ENCODE data around the gene RC3H2. TPM values are rescaled to one million over a fixed set of nuclear protein-coding genes. Genes with fewer than 3 reads are reported as not detected.

Gene RC3H2
- total and polyA plus RNA-seq, 2 of the 13 experiments (the other 11 are each of a cell fraction or from before 2014, with no cell fraction given): 21.0 to 36.4 TPM

- 0 out of 2 replicates have a peak, but pooled peaks have one; percentile 8 for TF ChIP-seq ZNF280D (CRISPR knock-in tag; IDR thresholded peaks at IDR 0.05)
- TF ChIP-seq HNF4A (CRISPR knock-in tag; IDR thresholded peaks at IDR 0.05): 0 out of 2 replicates have a peak, but pooled peaks have one; percentile 17
- TF ChIP-seq, protein P1, sequence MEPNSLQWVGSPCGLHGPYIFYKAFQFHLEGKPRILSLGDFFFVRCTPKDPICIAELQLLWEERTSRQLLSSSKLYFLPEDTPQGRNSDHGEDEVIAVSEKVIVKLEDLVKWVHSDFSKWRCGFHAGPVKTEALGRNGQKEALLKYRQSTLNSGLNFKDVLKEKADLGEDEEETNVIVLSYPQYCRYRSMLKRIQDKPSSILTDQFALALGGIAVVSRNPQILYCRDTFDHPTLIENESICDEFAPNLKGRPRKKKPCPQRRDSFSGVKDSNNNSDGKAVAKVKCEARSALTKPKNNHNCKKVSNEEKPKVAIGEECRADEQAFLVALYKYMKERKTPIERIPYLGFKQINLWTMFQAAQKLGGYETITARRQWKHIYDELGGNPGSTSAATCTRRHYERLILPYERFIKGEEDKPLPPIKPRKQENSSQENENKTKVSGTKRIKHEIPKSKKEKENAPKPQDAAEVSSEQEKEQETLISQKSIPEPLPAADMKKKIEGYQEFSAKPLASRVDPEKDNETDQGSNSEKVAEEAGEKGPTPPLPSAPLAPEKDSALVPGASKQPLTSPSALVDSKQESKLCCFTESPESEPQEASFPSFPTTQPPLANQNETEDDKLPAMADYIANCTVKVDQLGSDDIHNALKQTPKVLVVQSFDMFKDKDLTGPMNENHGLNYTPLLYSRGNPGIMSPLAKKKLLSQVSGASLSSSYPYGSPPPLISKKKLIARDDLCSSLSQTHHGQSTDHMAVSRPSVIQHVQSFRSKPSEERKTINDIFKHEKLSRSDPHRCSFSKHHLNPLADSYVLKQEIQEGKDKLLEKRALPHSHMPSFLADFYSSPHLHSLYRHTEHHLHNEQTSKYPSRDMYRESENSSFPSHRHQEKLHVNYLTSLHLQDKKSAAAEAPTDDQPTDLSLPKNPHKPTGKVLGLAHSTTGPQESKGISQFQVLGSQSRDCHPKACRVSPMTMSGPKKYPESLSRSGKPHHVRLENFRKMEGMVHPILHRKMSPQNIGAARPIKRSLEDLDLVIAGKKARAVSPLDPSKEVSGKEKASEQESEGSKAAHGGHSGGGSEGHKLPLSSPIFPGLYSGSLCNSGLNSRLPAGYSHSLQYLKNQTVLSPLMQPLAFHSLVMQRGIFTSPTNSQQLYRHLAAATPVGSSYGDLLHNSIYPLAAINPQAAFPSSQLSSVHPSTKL (CRISPR knock-in tag; IDR thresholded peaks at IDR 0.05): 0 out of 2 replicates have a peak, but pooled peaks have one; percentile 4
- no peak for TF ChIP-seq MAFF (IDR thresholded peaks at IDR 0.05; ENCODE audit: low read depth, low read length)
- no peak for TF ChIP-seq NFYC (CRISPR knock-in tag; IDR thresholded peaks at IDR 0.05)
- 0 out of 2 replicates have a peak, but pooled peaks have one; percentile 61 for TF ChIP-seq ZNF850 (CRISPR knock-in tag; conservative IDR thresholded peaks at IDR 0.05)
- peak; percentile 81; the same call in 1 of the 2 replicates for TF ChIP-seq ZNF33A (CRISPR knock-in tag; IDR thresholded peaks at IDR 0.05; ENCODE audit: borderline replicate concordance)
- no peak for TF ChIP-seq CBFB (CRISPR knock-in tag; IDR thresholded peaks at IDR 0.05)
- 0 out of 2 replicates have a peak, but pooled peaks have one; percentile 28 for TF ChIP-seq KDM5A (IDR thresholded peaks at IDR 0.05; ENCODE audit: borderline replicate concordance, low read length)
- TF ChIP-seq ZNF501 (CRISPR knock-in tag; IDR thresholded peaks at IDR 0.05): 0 out of 2 replicates have a peak, but pooled peaks have one; percentile 31
- no peak for TF ChIP-seq ZSCAN31 (CRISPR knock-in tag; IDR thresholded peaks at IDR 0.05; ENCODE audit: low read depth)
- no peak for TF ChIP-seq SRSF9 (IDR thresholded peaks at IDR 0.05; ENCODE audit: borderline replicate concordance, insufficient read depth, low read depth, low read length, poor library complexity, severe bottlenecking)
- no peak for TF ChIP-seq KLF9 (CRISPR knock-in tag; IDR thresholded peaks at IDR 0.05; ENCODE audit: low read depth)
- TF ChIP-seq ZFP36L1 (CRISPR knock-in tag; IDR thresholded peaks at IDR 0.05): no peak
- TF ChIP-seq, protein P2, sequence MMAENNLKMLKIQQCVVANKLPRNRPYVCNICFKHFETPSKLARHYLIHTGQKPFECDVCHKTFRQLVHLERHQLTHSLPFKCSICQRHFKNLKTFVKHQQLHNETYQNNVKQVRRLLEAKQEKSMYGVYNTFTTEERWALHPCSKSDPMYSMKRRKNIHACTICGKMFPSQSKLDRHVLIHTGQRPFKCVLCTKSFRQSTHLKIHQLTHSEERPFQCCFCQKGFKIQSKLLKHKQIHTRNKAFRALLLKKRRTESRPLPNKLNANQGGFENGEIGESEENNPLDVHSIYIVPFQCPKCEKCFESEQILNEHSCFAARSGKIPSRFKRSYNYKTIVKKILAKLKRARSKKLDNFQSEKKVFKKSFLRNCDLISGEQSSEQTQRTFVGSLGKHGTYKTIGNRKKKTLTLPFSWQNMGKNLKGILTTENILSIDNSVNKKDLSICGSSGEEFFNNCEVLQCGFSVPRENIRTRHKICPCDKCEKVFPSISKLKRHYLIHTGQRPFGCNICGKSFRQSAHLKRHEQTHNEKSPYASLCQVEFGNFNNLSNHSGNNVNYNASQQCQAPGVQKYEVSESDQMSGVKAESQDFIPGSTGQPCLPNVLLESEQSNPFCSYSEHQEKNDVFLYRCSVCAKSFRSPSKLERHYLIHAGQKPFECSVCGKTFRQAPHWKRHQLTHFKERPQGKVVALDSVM (CRISPR knock-in tag; IDR thresholded peaks at IDR 0.05): no peak
- no peak for TF ChIP-seq ASH2L (IDR thresholded peaks at IDR 0.05; ENCODE audit: insufficient read length, low read depth, low read length)
- no peak for TF ChIP-seq ZNF253 (CRISPR knock-in tag; IDR thresholded peaks at IDR 0.05; ENCODE audit: borderline replicate concordance)
- no peak for TF ChIP-seq ZNF557 (CRISPR knock-in tag; IDR thresholded peaks at IDR 0.05)
- TF ChIP-seq GABPA (IDR thresholded peaks at IDR 0.05; ENCODE audit: low read depth, low read length): no peak
- 0 out of 2 replicates have a peak, but pooled peaks have one; percentile 8 for TF ChIP-seq GABPA (CRISPR knock-in tag; IDR thresholded peaks at IDR 0.05; ENCODE audit: low read depth)
Measured at GRCh38 chr9:122941582-122942234, 36.5 kb upstream of the RC3H2 start (continued).
